Amniotic stem cell (primary cell): ENCODE data around the gene DDR2.
A peak's percentile ranks its signal among the peaks of the same experiment; 100 is the strongest.

Experiments
- DNase-seq: peaks from one replicate; lab custom pipeline; 2025; lab: John Stamatoyannopoulos, UW

DDR2 gene

GRCh38 chr1:162629651-162630050 lies 2.6 kb upstream of the DDR2 start:
- peak; percentile 41 for DNase-seq

- peak; percentile 18 for DNase-seq
Measured at GRCh38 chr1:162631546-162632191, 595 bp upstream of the DDR2 start.

- no peak for DNase-seq
Measured at GRCh38 chr1:162632698-162633080, 425 bp downstream of the DDR2 start.

- no peak for DNase-seq
Measured at GRCh38 chr1:162633081-162633762, 958 bp downstream of the DDR2 start.

GRCh38 chr1:162635418-162635817 lies 3.2 kb downstream of the DDR2 start:
- DNase-seq = no peak

GRCh38 chr1:162639718-162640117 lies 7.5 kb downstream of the DDR2 start:
- no peak for DNase-seq

- no peak for DNase-seq
Measured at GRCh38 chr1:162641114-162641513, 8.8 kb downstream of the DDR2 start.

GRCh38 chr1:162644986-162645314 lies 12.7 kb downstream of the DDR2 start:
- no peak for DNase-seq

GRCh38 chr1:162645666-162646065 lies 13.4 kb downstream of the DDR2 start:
- DNase-seq = no peak

- DNase-seq = no peak
Measured at GRCh38 chr1:162649583-162649982, 17.3 kb downstream of the DDR2 start.

- no peak for DNase-seq
Measured at GRCh38 chr1:162654915-162655620, 22.8 kb downstream of the DDR2 start.

- no peak for DNase-seq
Measured at GRCh38 chr1:162656266-162656665, 24.0 kb downstream of the DDR2 start.

- no peak for DNase-seq
Measured at GRCh38 chr1:162660574-162660973, 28.3 kb downstream of the DDR2 start.

- no peak for DNase-seq
Measured at GRCh38 chr1:162661336-162661735, 29.1 kb downstream of the DDR2 start.

- DNase-seq = no peak
Measured at GRCh38 chr1:162662013-162662412, 29.7 kb downstream of the DDR2 start.

GRCh38 chr1:162663086-162663485 lies 30.8 kb downstream of the DDR2 start:
- DNase-seq = no peak

- peak; percentile 69 for DNase-seq
Measured at GRCh38 chr1:162663589-162664106, 31.4 kb downstream of the DDR2 start.

- DNase-seq = no peak
Measured at GRCh38 chr1:162666006-162666645, 33.9 kb downstream of the DDR2 start.

GRCh38 chr1:162667381-162668080 lies 35.3 kb downstream of the DDR2 start:
- no peak for DNase-seq

GRCh38 chr1:162670928-162671663 lies 38.8 kb downstream of the DDR2 start:
- peak; percentile 19 for DNase-seq

- DNase-seq = no peak
Measured at GRCh38 chr1:162671664-162672410, 39.6 kb downstream of the DDR2 start.
